Lower leg skin (tissue), 3 donors: ENCODE results near the gene SLC25A6.

Experiments
- POLR2A ChIP-seq, 2 donors: fragments of 450-650 bp; IDR thresholded peaks; one replicate each; pipeline ENCODE4 v1.6.1; 2016 to 2017; ENCODE audit warnings: antibody characterized with exemption in 2 of 2, mild to moderate bottlenecking in 1 of 2, moderate library complexity in 1 of 2
- TF ChIP-seq, protein P1 (sequence below), 3 donors: fragments of 450-650 bp; IDR thresholded peaks; one replicate each; pipeline ENCODE4 v1.5.1; 2016; ENCODE audit warnings: antibody characterized with exemption in 3 of 3, mild to moderate bottlenecking in 3 of 3, moderate library complexity in 2 of 3

DNA sequence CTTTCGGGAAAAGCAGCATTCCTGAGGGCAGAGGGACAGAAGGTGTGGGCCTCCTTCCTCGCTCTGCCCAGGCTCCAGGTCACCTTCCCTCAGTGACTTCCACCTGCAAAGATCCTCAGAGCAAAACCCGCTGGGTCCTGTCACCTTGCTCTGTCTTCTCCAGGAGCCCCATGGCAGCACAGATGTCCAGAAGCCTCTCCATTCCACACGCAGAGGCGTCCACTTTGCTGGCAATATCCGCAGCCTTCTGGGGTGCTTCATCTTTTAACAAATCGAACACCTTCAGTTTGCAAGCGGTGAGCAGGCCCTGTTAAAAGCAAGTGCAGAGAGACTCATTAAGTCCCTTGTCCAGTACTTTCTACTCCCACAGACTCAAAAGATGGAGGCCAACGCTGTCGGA, 33.5 kb upstream of the SLC25A6 start:
- TF ChIP-seq, protein P1, sequence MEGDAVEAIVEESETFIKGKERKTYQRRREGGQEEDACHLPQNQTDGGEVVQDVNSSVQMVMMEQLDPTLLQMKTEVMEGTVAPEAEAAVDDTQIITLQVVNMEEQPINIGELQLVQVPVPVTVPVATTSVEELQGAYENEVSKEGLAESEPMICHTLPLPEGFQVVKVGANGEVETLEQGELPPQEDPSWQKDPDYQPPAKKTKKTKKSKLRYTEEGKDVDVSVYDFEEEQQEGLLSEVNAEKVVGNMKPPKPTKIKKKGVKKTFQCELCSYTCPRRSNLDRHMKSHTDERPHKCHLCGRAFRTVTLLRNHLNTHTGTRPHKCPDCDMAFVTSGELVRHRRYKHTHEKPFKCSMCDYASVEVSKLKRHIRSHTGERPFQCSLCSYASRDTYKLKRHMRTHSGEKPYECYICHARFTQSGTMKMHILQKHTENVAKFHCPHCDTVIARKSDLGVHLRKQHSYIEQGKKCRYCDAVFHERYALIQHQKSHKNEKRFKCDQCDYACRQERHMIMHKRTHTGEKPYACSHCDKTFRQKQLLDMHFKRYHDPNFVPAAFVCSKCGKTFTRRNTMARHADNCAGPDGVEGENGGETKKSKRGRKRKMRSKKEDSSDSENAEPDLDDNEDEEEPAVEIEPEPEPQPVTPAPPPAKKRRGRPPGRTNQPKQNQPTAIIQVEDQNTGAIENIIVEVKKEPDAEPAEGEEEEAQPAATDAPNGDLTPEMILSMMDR (IDR thresholded peaks at IDR 0.05), result no peak
- TF ChIP-seq POLR2A (IDR thresholded peaks at IDR 0.05), result no peak
